BE2C (cell line): ENCODE measurements around the gene ORM1.

ENCODE experiments used
- DNase-seq: peaks from one replicate; pipeline ENCODE4 v3.0.0-alpha.2; 2020
- H3K27me3 ChIP-seq: fragments of 250-450 bp; sonication (Bioruptor Pico); 2 replicates; pipeline ENCODE4 v1.5.1; 2020; ENCODE audit warnings: mild to moderate bottlenecking
- H3K36me3 ChIP-seq: fragments of 250-450 bp; sonication (Bioruptor Pico); 2 replicates; pipeline ENCODE4 v1.5.1; 2020; ENCODE audit warnings: mild to moderate bottlenecking
- H3K4me1 ChIP-seq: fragments of 250-450 bp; sonication (Bioruptor Pico); 2 replicates; pipeline ENCODE4 v1.5.1; 2020
- H3K4me3 ChIP-seq: 2 replicates; pipeline ENCODE4 v1.5.1; 2011; ENCODE audit warnings: low read depth, low read length
- H3K9me3 ChIP-seq: fragments of 250-450 bp; sonication (Bioruptor Pico); 2 replicates; pipeline ENCODE4 v1.5.1; 2020
- TF ChIP-seq, protein P1 (sequence below): IDR thresholded peaks from 2 replicates; pipeline ENCODE4 v1.5.1; 2012; ENCODE audit warnings: mild to moderate bottlenecking, low read depth, low read length

The ORM1 gene

DNA sequence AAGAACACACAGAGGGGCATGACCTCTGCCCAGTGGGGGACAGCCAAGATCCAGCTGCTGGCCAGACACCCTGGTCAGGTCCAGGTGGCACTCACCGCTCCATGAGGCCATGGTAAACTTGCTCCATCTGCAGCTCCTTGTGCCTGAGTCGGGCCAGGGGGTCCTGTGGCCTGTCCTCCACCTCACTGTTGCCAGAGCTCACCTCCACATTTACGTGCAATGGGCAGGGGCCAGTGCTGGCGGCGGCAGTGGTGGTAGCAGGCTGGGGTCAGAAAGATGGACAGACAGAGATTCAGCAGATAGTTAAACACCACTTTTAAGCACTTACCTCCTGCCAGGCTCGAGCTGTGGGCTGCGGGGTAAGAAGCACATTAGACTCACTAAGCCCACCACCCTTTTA, 36.9 kb downstream of the ORM1 start:
- TF ChIP-seq, protein P1, sequence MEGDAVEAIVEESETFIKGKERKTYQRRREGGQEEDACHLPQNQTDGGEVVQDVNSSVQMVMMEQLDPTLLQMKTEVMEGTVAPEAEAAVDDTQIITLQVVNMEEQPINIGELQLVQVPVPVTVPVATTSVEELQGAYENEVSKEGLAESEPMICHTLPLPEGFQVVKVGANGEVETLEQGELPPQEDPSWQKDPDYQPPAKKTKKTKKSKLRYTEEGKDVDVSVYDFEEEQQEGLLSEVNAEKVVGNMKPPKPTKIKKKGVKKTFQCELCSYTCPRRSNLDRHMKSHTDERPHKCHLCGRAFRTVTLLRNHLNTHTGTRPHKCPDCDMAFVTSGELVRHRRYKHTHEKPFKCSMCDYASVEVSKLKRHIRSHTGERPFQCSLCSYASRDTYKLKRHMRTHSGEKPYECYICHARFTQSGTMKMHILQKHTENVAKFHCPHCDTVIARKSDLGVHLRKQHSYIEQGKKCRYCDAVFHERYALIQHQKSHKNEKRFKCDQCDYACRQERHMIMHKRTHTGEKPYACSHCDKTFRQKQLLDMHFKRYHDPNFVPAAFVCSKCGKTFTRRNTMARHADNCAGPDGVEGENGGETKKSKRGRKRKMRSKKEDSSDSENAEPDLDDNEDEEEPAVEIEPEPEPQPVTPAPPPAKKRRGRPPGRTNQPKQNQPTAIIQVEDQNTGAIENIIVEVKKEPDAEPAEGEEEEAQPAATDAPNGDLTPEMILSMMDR: no peak
- H3K36me3 ChIP-seq: no peaks in the 10 kb centered on the region
- no peak overlapping the region for H3K4me3 ChIP-seq
- H3K4me1 ChIP-seq: no peaks in the 10 kb centered on the region
- H3K9me3 ChIP-seq: no peaks in the 10 kb centered on the region
- DNase-seq: no peak
- no peaks in the 10 kb centered on the region for H3K27me3 ChIP-seq

DNA sequence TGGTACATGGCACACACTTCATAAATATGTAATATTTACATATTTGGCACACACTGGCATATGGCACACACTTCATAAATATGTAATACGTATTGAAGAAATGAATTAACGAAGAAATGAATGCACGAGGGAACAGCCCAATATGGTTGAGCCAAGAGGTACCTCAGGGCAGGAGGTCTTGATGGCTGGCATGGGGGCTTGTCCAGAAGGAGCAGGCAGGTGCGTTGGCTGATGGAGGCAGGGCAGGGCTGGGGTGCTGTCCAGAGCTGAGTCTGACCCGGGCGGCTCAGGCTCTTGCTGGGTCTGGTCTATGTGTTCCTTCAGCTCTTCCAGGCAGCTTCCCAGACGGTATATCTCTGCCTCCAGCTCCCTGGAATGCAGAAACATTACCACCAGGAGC, 38.6 kb downstream of the ORM1 start:
- Histone ChIP-seq H3K36me3 (no peaks in the 10 kb centered on the region), H3K4me1 (no peaks in the 10 kb centered on the region), H3K9me3 (no peaks in the 10 kb centered on the region), H3K27me3 (no peaks in the 10 kb centered on the region), H3K4me3 (no peak overlapping the region)
- DNase-seq: no peak
- TF ChIP-seq, protein P1: no peak

DNA sequence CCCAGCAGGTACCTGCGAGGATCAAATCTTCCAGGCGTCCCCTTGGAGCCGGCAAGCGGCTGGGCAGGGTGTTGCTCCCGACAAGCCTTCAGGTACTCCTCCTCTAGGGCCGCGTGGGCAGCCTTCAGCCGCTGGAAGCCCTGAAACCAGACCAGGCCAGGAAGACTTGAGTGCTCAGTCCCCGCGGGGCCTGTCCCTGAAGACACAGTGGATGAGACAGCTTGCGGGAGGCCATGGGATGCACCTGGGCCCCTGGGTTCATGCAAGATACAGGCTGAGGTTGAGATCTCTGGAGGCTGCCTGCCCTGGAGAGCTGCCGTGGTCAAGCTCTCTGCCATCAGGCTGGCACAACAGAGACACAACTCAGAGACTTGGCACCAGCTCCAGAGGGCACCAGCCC, 39.5 kb downstream of the ORM1 start:
- no peak for DNase-seq
- TF ChIP-seq, protein P1: no peak
- H3K4me3 ChIP-seq: no peak overlapping the region
- no peaks in the 10 kb centered on the region for H3K9me3 ChIP-seq
- no peaks in the 10 kb centered on the region for H3K36me3 ChIP-seq
- no peaks in the 10 kb centered on the region for H3K4me1 ChIP-seq
- no peaks in the 10 kb centered on the region for H3K27me3 ChIP-seq

DNA sequence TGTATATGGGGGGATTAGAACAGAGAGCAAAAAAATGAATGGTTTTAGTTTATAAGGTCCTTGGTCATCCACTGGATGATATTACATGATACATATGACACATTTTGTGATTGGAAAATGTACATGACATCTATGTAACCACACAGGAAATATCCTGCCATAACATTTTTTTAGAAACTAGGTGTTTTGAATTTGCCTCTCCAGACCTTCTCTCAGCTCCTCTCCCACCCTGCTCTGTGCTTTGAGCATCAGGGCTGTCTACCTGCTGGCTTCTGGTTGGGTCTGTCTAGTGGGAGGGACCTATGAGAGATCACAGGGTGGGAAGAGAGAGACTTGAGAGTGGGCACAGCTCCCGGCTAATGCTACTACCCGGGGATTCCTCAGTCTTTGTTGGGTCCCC, 40.5 kb downstream of the ORM1 start:
- TF ChIP-seq, protein P1: no peak
- no peak for DNase-seq
- H3K36me3 ChIP-seq: no peaks in the 10 kb centered on the region

DNA sequence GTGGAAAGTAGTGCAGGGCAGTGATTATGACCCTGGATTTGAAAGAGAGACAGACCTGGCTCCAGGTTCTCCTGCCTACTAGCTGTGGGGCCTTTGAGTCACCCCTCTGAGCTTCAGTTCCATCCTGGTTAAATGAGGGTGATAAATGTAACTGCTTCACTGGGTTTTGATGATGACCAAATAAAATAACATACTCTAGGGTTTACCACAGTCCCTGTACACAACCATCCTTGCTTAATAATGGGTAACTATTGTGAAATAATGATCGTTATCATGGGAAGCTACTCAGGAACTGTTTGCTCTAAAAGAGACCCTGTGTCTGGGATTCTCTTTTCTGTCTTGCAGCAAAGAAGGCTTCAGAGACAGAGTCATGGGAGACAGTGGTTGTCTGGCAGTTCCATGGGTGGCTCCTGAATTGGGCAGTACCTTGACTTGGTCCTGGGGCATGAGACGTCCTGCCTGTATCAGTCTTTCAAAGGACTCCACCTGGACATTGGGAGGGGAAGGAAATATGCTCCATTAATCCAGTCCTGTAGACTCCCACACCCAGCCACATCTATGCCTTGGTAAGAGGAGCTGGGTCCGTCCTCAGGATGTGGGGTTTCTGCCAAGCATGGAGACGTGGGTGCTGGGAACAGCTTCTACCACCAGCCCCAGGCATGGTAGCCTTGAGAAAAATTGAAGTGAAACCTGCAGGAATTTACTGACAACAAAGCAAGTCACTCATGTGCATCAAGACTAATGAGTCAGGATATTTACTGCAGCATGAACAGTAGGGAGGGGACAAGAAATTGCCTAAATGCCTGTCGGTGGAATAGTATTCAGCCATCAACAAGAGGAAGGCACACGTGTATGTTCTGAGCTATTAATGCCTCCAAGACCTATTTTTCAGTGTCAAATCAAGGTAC, 41.5 kb downstream of the ORM1 start:
- no peak for DNase-seq
- no peak overlapping the region for H3K4me3 ChIP-seq
- H3K27me3 ChIP-seq: no peaks in the 10 kb centered on the region
- no peaks in the 10 kb centered on the region; the same call in 1 of the 2 replicates for H3K4me1 ChIP-seq
- TF ChIP-seq, protein P1: no peak
- no peaks in the 10 kb centered on the region for H3K36me3 ChIP-seq
- no peaks in the 10 kb centered on the region for H3K9me3 ChIP-seq

More for the DNA sequence above, 40.5 kb downstream of the ORM1 start:
- no peaks in the 10 kb centered on the region for H3K27me3 ChIP-seq
- H3K4me3 ChIP-seq: no peak overlapping the region
- no peaks in the 10 kb centered on the region; the same call in 1 of the 2 replicates for H3K4me1 ChIP-seq
- H3K9me3 ChIP-seq: no peaks in the 10 kb centered on the region

DNA sequence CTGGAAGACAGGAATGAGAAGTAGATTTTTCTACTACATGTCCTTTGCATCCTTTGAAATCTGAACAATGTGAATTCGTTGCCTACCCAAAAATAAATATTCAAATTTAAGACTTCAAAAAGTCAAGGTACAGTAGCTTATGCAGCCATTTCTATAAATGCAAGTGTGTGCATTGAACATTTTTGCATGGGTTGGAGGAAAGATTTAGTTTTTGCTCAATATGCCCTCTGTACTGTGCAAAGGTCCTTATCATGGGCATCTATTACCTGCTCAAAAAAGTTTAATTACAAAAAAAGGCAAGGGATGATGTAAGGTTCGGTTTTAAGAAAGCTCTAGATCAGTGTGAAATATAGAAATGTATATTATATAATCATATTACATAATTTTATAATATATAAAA, 42.3 kb downstream of the ORM1 start:
- Histone ChIP-seq H3K27me3 (no peaks in the 10 kb centered on the region), H3K4me3 (no peak overlapping the region), H3K36me3 (no peaks in the 10 kb centered on the region), H3K4me1 (no peaks in the 10 kb centered on the region; the same call in 1 of the 2 replicates), H3K9me3 (no peaks in the 10 kb centered on the region)
- no peak for DNase-seq
- TF ChIP-seq, protein P1: no peak
